ENCODE results near the gene UBE2A. TPM values are rescaled to one million over a fixed set of nuclear protein-coding genes. Genes with fewer than 3 reads are reported as not detected.

The UBE2A gene
- total and polyA plus RNA-seq, 2 donors (not counting 1 experiment from before 2014, with no cell fraction given): 50.3 to 70.9 TPM

DNA sequence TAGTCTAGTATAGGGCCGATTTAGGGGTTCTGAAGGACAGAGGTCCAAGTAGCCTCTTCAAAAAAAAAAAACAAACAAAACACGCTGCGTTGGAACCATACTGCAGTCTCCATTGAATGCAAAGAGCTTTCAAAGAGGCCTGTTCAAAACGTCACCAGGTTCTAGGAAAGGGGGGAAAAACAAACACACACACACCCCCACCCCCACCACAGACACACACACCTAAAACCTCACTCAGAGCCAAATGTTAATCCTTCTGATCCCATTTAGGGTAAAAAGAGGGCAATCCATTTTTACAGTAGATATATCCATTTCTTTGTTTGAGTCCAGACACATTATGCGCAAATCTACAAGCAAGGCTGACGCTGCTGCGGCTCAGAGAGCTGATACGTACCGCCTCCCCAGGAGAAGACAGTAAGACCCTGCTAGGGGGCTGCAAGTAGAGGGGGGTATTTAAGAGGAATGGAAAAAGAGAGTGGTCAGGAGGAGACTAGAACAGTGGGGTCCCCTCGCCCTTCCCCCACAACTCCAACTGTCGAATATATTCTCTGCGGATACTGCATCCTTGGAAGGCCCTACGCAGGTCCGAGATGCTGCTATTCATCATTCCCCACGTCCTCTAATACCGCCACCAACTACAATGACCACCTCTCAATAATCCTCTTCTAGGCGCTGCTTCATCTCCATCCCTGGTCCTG, 30.6 kb downstream of the UBE2A start:
- Histone ChIP-seq H3K36me3 (replicated peaks in 1 of 2; ENCODE audit: control extremely low read depth in 1 of 2, control insufficient read depth in 1 of 2, extremely low read depth in 1 of 2, insufficient read depth in 2 of 2, low read length in 1 of 2) (peaks cover 0 to 4% of the 10 kb centered on the region in 2 experiments), H3K9me3 (ENCODE audit: control extremely low read depth in 1 of 3, control insufficient read depth in 2 of 3, insufficient read depth in 1 of 3, low read length in 2 of 3) (no peaks in the 10 kb centered on the region), H3K27ac (ENCODE audit: low read length in 2 of 2) (peak overlapping the region; percentile 40 to 87), H3K27me3 (replicated peaks in 1 of 4; ENCODE audit: control extremely low read depth in 1 of 4, control insufficient read depth in 3 of 4, insufficient read depth in 4 of 4, low read length in 3 of 4) (no peaks in the 10 kb centered on the region), H3K9ac (ENCODE audit: low read length) (peak overlapping the region; percentile 76), H3K79me2 (ENCODE audit: control insufficient read depth, insufficient read depth, low read length) (peaks cover 26% of the 10 kb centered on the region), H2AFZ (ENCODE audit: insufficient read depth, low read depth, low read length, poor library complexity, severe bottlenecking) (peak overlapping the region; percentile 67), H3K4me1 (ENCODE audit: control insufficient read depth in 2 of 2, insufficient read depth in 2 of 2, low read length in 2 of 2) (peaks cover 7 to 24% of the 10 kb centered on the region in 2 donors), H3K4me2 (replicated peaks; ENCODE audit: low read depth, low read length, poor library complexity, severe bottlenecking) (peak overlapping the region; percentile 73), H4K20me1 (ENCODE audit: control insufficient read depth, insufficient read depth, low read length, poor library complexity, severe bottlenecking) (no peaks in the 10 kb centered on the region), H3K4me3 (ENCODE audit: control extremely low read depth in 1 of 5, extremely low read depth in 1 of 5, insufficient read depth in 1 of 5, low read depth in 2 of 5, low read length in 4 of 5) (peak overlapping the region in 4 of 5 experiments; percentile 71 to 86 (median 74))
- CTCF ChIA-PET: interaction anchor here (0.9 to 1.6 kb wide), 2 partner anchors 9 to 31 kb away, joined by 3 to 4 read pairs; partner anchors contain the start of gene UBE2A
- intact Hi-C loops (cut with micrococcal nuclease): loop anchor here (1.0 to 5.0 kb wide), 3 partner anchors 31 to 187 kb away; partner anchors contain the start of genes RPL39, SLC25A5 and UBE2A
- no peak for DNase-seq
- Mint-ChIP-seq H3K27me3 (no peaks in the 10 kb centered on the region), H3K4me1 (peaks cover 36% of the 10 kb centered on the region), H3K4me3 (peak overlapping the region; percentile 92), H3K9me3 (ENCODE audit: insufficient read depth) (no peaks in the 10 kb centered on the region), H3K27ac (peak overlapping the region; percentile 92)
- TF ChIP-seq, protein P1, sequence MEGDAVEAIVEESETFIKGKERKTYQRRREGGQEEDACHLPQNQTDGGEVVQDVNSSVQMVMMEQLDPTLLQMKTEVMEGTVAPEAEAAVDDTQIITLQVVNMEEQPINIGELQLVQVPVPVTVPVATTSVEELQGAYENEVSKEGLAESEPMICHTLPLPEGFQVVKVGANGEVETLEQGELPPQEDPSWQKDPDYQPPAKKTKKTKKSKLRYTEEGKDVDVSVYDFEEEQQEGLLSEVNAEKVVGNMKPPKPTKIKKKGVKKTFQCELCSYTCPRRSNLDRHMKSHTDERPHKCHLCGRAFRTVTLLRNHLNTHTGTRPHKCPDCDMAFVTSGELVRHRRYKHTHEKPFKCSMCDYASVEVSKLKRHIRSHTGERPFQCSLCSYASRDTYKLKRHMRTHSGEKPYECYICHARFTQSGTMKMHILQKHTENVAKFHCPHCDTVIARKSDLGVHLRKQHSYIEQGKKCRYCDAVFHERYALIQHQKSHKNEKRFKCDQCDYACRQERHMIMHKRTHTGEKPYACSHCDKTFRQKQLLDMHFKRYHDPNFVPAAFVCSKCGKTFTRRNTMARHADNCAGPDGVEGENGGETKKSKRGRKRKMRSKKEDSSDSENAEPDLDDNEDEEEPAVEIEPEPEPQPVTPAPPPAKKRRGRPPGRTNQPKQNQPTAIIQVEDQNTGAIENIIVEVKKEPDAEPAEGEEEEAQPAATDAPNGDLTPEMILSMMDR (IDR thresholded peaks at IDR 0.05): no peak
- TF ChIP-seq EZH2 (IDR thresholded peaks at IDR 0.05; ENCODE audit: borderline replicate concordance, insufficient read depth, low read depth, low read length, poor library complexity, severe bottlenecking): no peak
- no peak for ATAC-seq (ENCODE audit: low read depth)
- WGBS (ENCODE audit: insufficient coverage): 0% methylated on average over 2 of the region's 17 CpGs
- POLR2A ChIA-PET: interaction anchor here (0.5 to 2.5 kb wide), 5 partner anchors 26 to 187 kb away, joined by 3 to 17 read pairs (median 4); partner anchors contain the start of genes RPL39 and UBE2A

Data from B cell (primary cell).